ENCODE data around the gene ERCC6.

GRCh38 chr10:49579621-49580020, 40.7 kb upstream of the ERCC6 start:
- TF ChIP-seq CTCF (IDR thresholded peaks at IDR 0.05; ENCODE audit: low read depth, low read length) (no peak), EZH2phosphoT487 (IDR thresholded peaks at IDR 0.05; ENCODE audit: low read depth) (no peak)

All from OCI-LY3 (cell line).